K562 (cell line): ENCODE results near the gene MARCHF9. TPM values are rescaled to one million over a fixed set of nuclear protein-coding genes. Genes with fewer than 3 reads are reported as not detected.

ENCODE experiments used
- ATAC-seq: fragments of 200-7000 bp; cut with Tn5 transposase; 3 replicates; pipeline ENCODE4 v1.9.1; 2020; ENCODE audit warnings: moderate library complexity
- BruUV-seq: library from RNA; stranded (reverse); fragments of 400-500 nt; replicated peaks from 2 replicates; lab custom pipeline; 2021; lab: Mats Ljungman, UMichigan
- CTCF ChIA-PET: fragments of 300-600 bp; formaldehyde crosslinking; extraction: SDS; loops from one replicate; lab custom pipeline; 2021; ENCODE audit warnings: low intra/inter-chr PET ratio; lab: Yijun Ruan, JAX
- POLR2A ChIA-PET: fragments of 300-600, 350-650 bp; sonication (Branson Sonifier 250); formaldehyde crosslinking; extraction: SDS; loops from one replicate; lab custom pipeline; 2021; ENCODE audit warnings: antibody characterized with exemption, inconsistent platforms; lab: Yijun Ruan, JAX
- DNase-seq, 4 experiments: peaks; one replicate each; pipeline versions ENCODE4 v3.0.0 to v3.0.0-alpha.2; 2011 to 2018; ENCODE audit warnings: low spot score in 3 of 4, mixed read lengths in 3 of 4; ENCODE audit errors: extremely low read depth in 1 of 4
- FAIRE-seq: peaks from 2 replicates; lab custom pipeline; 2011; peaks lifted over from hg19 to GRCh38; lab: Jason Lieb, UNC
- H2AFZ ChIP-seq: 2 replicates; pipeline ENCODE4 v1.6.0; 2011; ENCODE audit warnings: low read depth, low read length, control low read depth, inconsistent platforms
- H3K27ac ChIP-seq: fragments of 200-600 bp; 3 replicates; pipeline ENCODE4 v1.8.0; 2011; ENCODE audit warnings: low read depth, mild to moderate bottlenecking, control low read depth, inconsistent platforms, low read length, moderate library complexity, mixed read lengths; ENCODE audit errors: extremely low read depth
- H3K27me3 ChIP-seq, 2 experiments: fragments of 300-600 bp in 1 of 2; 2 replicates in 1 of 2; 3 replicates in 1 of 2; pipeline versions ENCODE4 v1.6.0 to v1.8.0; 2011; ENCODE audit warnings: inconsistent platforms in 2 of 2, low read length in 2 of 2, mild to moderate bottlenecking in 1 of 2, mixed read lengths in 1 of 2, moderate library complexity in 1 of 2; ENCODE audit not compliant: control insufficient read depth in 2 of 2, insufficient read depth in 2 of 2
- H3K36me3 ChIP-seq: fragments of 300-600 bp; 3 replicates; pipeline ENCODE4 v1.8.0; 2011; ENCODE audit warnings: mild to moderate bottlenecking, low read length, inconsistent platforms; ENCODE audit not compliant: control insufficient read depth, insufficient read depth
- H3K4me1 ChIP-seq, 2 experiments: fragments of 200-600 bp in 1 of 2; replicated peaks in 1 of 2; 2 replicates in 1 of 2; 3 replicates in 1 of 2; pipeline versions ENCODE4 v1.5.1 to v1.8.0; 2011; ENCODE audit warnings: inconsistent platforms in 2 of 2, low read length in 2 of 2, mild to moderate bottlenecking in 1 of 2, mixed read lengths in 1 of 2, moderate library complexity in 1 of 2; ENCODE audit not compliant: control insufficient read depth in 2 of 2, insufficient read depth in 2 of 2
- H3K4me2 ChIP-seq: 2 replicates; pipeline ENCODE4 v1.6.1; 2011; ENCODE audit warnings: low read length, control low read depth, inconsistent platforms, mixed read lengths; ENCODE audit not compliant: insufficient read depth
- H3K4me3 ChIP-seq: fragments of 200-600 bp; sonication (generic), shearing (Covaris generic); 2 replicates; pipeline ENCODE4 v1.5.1; 2016; ENCODE audit warnings: control low read depth, inconsistent platforms
- H3K79me2 ChIP-seq: fragments of 200-600 bp; 3 replicates; pipeline ENCODE4 v1.8.0; 2011; ENCODE audit warnings: low read length, inconsistent platforms; ENCODE audit not compliant: control insufficient read depth, insufficient read depth
- H3K9ac ChIP-seq, 2 experiments: 2 replicates each; pipeline versions ENCODE4 v1.6.0 to v1.6.1; 2011; ENCODE audit warnings: low read depth in 2 of 2, low read length in 2 of 2, control low read depth in 1 of 2, inconsistent platforms in 1 of 2, mild to moderate bottlenecking in 1 of 2, mixed read lengths in 1 of 2; ENCODE audit not compliant: insufficient read depth in 1 of 2
- H3K9me1 ChIP-seq: one replicate; pipeline ENCODE4 v1.6.0; 2011; ENCODE audit warnings: inconsistent platforms, mild to moderate bottlenecking, low read length, moderate library complexity; ENCODE audit not compliant: control insufficient read depth, insufficient read depth
- H3K9me3 ChIP-seq: replicated peaks from 2 replicates; pipeline ENCODE4 v1.5.1; 2011; ENCODE audit warnings: low read depth, low read length, inconsistent platforms; ENCODE audit not compliant: control insufficient read depth, insufficient read depth
- H4K20me1 ChIP-seq: replicated peaks from 2 replicates; pipeline ENCODE4 v1.6.1; 2011; ENCODE audit warnings: low read length, inconsistent platforms, mixed read lengths; ENCODE audit not compliant: control insufficient read depth, insufficient read depth
- NONO ChIP-seq, 2 experiments: fragments of 200-400 bp in 1 of 2; fragments of 450-650 bp in 1 of 2; formaldehyde crosslinking in 1 of 2; IDR thresholded peaks; 2 replicates each; pipeline ENCODE4 v1.6.1; 2017; ENCODE audit warnings: low read depth in 2 of 2, mild to moderate bottlenecking in 2 of 2, moderate library complexity in 2 of 2, low read length in 1 of 2
- RAD21 ChIP-seq, 2 experiments: fragments of 250-450 bp in 1 of 2; fragments of 450-650 bp in 1 of 2; sonication (Bioruptor Pico) in 1 of 2; formaldehyde crosslinking in 1 of 2; IDR thresholded peaks in 1 of 2; conservative IDR thresholded peaks in 1 of 2; 2 replicates each; pipeline versions ENCODE4 v1.4.0 to v1.8.0; 2020 to 2022; ENCODE audit warnings: mild to moderate bottlenecking in 2 of 2, moderate library complexity in 1 of 2
- WGBS: fragments of 100-300 bp; shearing (Covaris generic); methylation state at CpG from one replicate; pipeline ENCODE4 v1.1.6; 2016; ENCODE audit warnings: low coverage, mixed read lengths; ENCODE audit not compliant: insufficient coverage; ENCODE audit errors: missing lambda C conversion rate; 5-methylcytosine and 5-hydroxymethylcytosine counted together
- in situ Hi-C: fragments of 300-500 bp; cut with MboI; formaldehyde crosslinking; loops from 4 replicates; pipeline ENCODE4 v1.15.0; 2018; ENCODE audit warnings: inconsistent platforms, mixed read lengths
- intact Hi-C: fragments of 100-400 bp; cut with micrococcal nuclease; formaldehyde crosslinking; loops from 2 replicates; pipeline ENCODE4 v1.14.2; 2022
- polyA plus RNA-seq, 8 experiments: library from polyadenylated mRNA; depleted of rRNA in 4 of 8; stranded (reverse) in 5 of 8; unstranded in 3 of 8; fragments of >200 nt; fragmentation: Nextera tagmentation in 2 of 8; fragmentation: Illumina TruSeq in 1 of 8; extraction: Ambion mirVana in 2 of 8; extraction: Trizol in 1 of 8; gene quantifications; 2 replicates each; pipeline versions ENCODE4 v1.2.1 to v1.2.3, GENCODE V29; 2011 to 2014; ENCODE audit warnings: inconsistent platforms in 1 of 8, missing spikeins in 1 of 8
- total RNA-seq, 7 experiments: library from RNA; depleted of rRNA in 6 of 7; stranded (reverse); fragments of >200 nt in 6 of 7; fragmentation: Illumina TruSeq in 2 of 7; extraction: Trizol in 2 of 7; gene quantifications; 2 replicates each; pipeline versions ENCODE4 v1.2.1 to v1.2.3, GENCODE V29; 2011 to 2021; ENCODE audit warnings: low replicate concordance in 1 of 7
- TF ChIP-seq, protein P1 (sequence below), 3 experiments: IDR thresholded peaks in 2 of 3; conservative IDR thresholded peaks in 1 of 3; 2 replicates each; pipeline ENCODE4 v1.5.1; 2011 to 2012; ENCODE audit warnings: low read length in 3 of 3, mild to moderate bottlenecking in 3 of 3, control low read depth in 2 of 3, improper control_type of control experiment in 1 of 3, inconsistent platforms in 1 of 3, low read depth in 1 of 3, mixed read lengths in 1 of 3, moderate library complexity in 1 of 3; ENCODE audit not compliant: insufficient read depth in 2 of 3

Gene MARCHF9
- total and polyA plus RNA-seq, 9 of the 15 experiments (the other 6 are each of a cell fraction or from before 2014, with no cell fraction given): 0.80 to 12.4 (median 6.2) TPM

- intact Hi-C loops: no loop called here
- FAIRE-seq: no peak
Measured at GRCh38 chr12:57741844-57742738, 12.8 kb upstream of the MARCHF9 start.

More at GRCh38 chr12:57741844-57742738, 12.8 kb upstream of the MARCHF9 start:
- H3K27me3 ChIP-seq: peaks cover 0 to 19% of the 10 kb centered on the region in 2 experiments; a peak in 3 of 5 replicates
- DNase-seq: peak in 1 of 4 experiments; percentile 23
- H3K9me3 ChIP-seq: no peaks in the 10 kb centered on the region
- no peaks in the 10 kb centered on the region for H3K9me1 ChIP-seq
- WGBS: 20% methylated on average over 14 of the region's 14 CpGs
- peaks cover 7 to 27% of the 10 kb centered on the region in 2 experiments; a peak in 4 of 5 replicates for H3K4me1 ChIP-seq
- H3K36me3 ChIP-seq: peaks cover 13% of the 10 kb centered on the region
- POLR2A ChIA-PET: interaction anchor here (0.6 to 1.3 kb wide), 6 partner anchors 11 to 1328 kb away, joined by 3 to 4 read pairs (median 3); partner anchors contain the start of gene DDIT3
- ATAC-seq: no peak
- H4K20me1 ChIP-seq: no peaks in the 10 kb centered on the region
- no TSS peak for BruUV-seq
- in situ Hi-C loops: loop anchor here (10.0 kb wide), 1 partner anchor 427 kb away; no protein-coding TSS in a partner anchor
- 0 out of 2 replicates have a peak overlapping the region, but pooled peaks have one; percentile 17 for H3K4me2 ChIP-seq
- no peak overlapping the region for H3K27ac ChIP-seq
- H2AFZ ChIP-seq: peak overlapping the region; percentile 49; the same call in 1 of the 2 replicates
- H3K4me3 ChIP-seq: no peak overlapping the region
- peak overlapping the region in 1 of 2 experiments; percentile 75; a peak in 2 of 4 replicates for H3K9ac ChIP-seq
- TF ChIP-seq RAD21 (CRISPR knock-in tag; conservative IDR thresholded peaks at IDR 0.05 in 1 of 2, IDR thresholded peaks at IDR 0.05 in 1 of 2): 0 out of 4 replicates have a peak, but pooled peaks of 1 of the 2 experiments have one; percentile 19
- no peak for TF ChIP-seq NONO (IDR thresholded peaks at IDR 0.05; ENCODE audit: low read depth in 2 of 2, low read length in 1 of 2)
- TF ChIP-seq, protein P1, sequence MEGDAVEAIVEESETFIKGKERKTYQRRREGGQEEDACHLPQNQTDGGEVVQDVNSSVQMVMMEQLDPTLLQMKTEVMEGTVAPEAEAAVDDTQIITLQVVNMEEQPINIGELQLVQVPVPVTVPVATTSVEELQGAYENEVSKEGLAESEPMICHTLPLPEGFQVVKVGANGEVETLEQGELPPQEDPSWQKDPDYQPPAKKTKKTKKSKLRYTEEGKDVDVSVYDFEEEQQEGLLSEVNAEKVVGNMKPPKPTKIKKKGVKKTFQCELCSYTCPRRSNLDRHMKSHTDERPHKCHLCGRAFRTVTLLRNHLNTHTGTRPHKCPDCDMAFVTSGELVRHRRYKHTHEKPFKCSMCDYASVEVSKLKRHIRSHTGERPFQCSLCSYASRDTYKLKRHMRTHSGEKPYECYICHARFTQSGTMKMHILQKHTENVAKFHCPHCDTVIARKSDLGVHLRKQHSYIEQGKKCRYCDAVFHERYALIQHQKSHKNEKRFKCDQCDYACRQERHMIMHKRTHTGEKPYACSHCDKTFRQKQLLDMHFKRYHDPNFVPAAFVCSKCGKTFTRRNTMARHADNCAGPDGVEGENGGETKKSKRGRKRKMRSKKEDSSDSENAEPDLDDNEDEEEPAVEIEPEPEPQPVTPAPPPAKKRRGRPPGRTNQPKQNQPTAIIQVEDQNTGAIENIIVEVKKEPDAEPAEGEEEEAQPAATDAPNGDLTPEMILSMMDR (IDR thresholded peaks at IDR 0.05 in 2 of 3, conservative IDR thresholded peaks at IDR 0.05 in 1 of 3; ENCODE audit: insufficient read depth in 2 of 3, low read depth in 1 of 3, low read length in 3 of 3): peak in 2 of 3 experiments; percentile 27 to 41; a peak in 3 of 6 replicates
- H3K79me2 ChIP-seq: peaks cover 8% of the 10 kb centered on the region; the same call in 1 of the 3 replicates
- CTCF ChIA-PET: no interaction called here
